HepG2 (cell line): ENCODE measurements around the gene FIGNL1. TPM values are rescaled to one million over a fixed set of nuclear protein-coding genes. Genes with fewer than 3 reads are reported as not detected.

Experiments used
- BORCS8-MEF2B ChIP-seq: sonication (generic); formaldehyde crosslinking; IDR thresholded peaks from 2 replicates; pipeline ENCODE4 v1.8.0; 2022; ENCODE audit warnings: mild to moderate bottlenecking, missing genetic modification reagents
- BRCA1 ChIP-seq: sonication (generic); formaldehyde crosslinking; IDR thresholded peaks from 2 replicates; pipeline ENCODE4 v1.4.0; 2020; ENCODE audit warnings: missing genetic modification reagents
- CENPT ChIP-seq: sonication (generic); formaldehyde crosslinking; IDR thresholded peaks from 2 replicates; pipeline ENCODE4 v1.8.0; 2022; ENCODE audit warnings: low read depth, mild to moderate bottlenecking, moderate library complexity, missing genetic modification reagents
- FOSL2 ChIP-seq: sonication (generic); formaldehyde crosslinking; IDR thresholded peaks from 2 replicates; pipeline ENCODE4 v1.4.0; 2020; ENCODE audit warnings: missing genetic modification reagents
- FOXM1 ChIP-seq: sonication (generic); formaldehyde crosslinking; IDR thresholded peaks from 2 replicates; pipeline ENCODE4 v1.5.0; 2020; ENCODE audit warnings: missing genetic modification reagents
- IRF2 ChIP-seq: IDR thresholded peaks from 2 replicates; pipeline ENCODE4 v1.6.1; 2018; ENCODE audit warnings: missing genetic modification reagents, missing compliant biosample characterization
- KAT7 ChIP-seq: IDR thresholded peaks from 2 replicates; pipeline ENCODE4 v1.6.1; 2018; ENCODE audit warnings: borderline replicate concordance, missing compliant biosample characterization
- KLF15 ChIP-seq: sonication (generic); formaldehyde crosslinking; IDR thresholded peaks from 2 replicates; pipeline ENCODE4 v1.8.1; 2023; ENCODE audit warnings: borderline replicate concordance, mild to moderate bottlenecking, inconsistent platforms, missing genetic modification reagents, mixed read lengths
- MEIS2 ChIP-seq: sonication (generic); formaldehyde crosslinking; IDR thresholded peaks from 2 replicates; pipeline ENCODE4 v1.9.0; 2021; ENCODE audit warnings: mild to moderate bottlenecking, missing genetic modification reagents
- NCOA1 ChIP-seq: sonication (generic); formaldehyde crosslinking; IDR thresholded peaks from 2 replicates; pipeline ENCODE4 v1.9.0; 2021; ENCODE audit warnings: missing genetic modification reagents
- REPIN1 ChIP-seq: sonication (generic); formaldehyde crosslinking; IDR thresholded peaks from 2 replicates; pipeline ENCODE4 v1.8.0; 2022; ENCODE audit warnings: missing genetic modification reagents, low read depth, mild to moderate bottlenecking, borderline replicate concordance
- SRY ChIP-seq: sonication (generic); formaldehyde crosslinking; IDR thresholded peaks from 2 replicates; pipeline ENCODE4 v1.8.0; 2022; ENCODE audit warnings: mild to moderate bottlenecking, missing genetic modification reagents
- STAG1 ChIP-seq: sonication (generic); formaldehyde crosslinking; IDR thresholded peaks from 2 replicates; pipeline ENCODE4 v1.4.0; 2020; ENCODE audit warnings: missing genetic modification reagents
- TAF15 ChIP-seq: fragments of 200-400 bp; formaldehyde crosslinking; IDR thresholded peaks from one replicate; pipeline ENCODE4 v1.6.1; 2018; ENCODE audit warnings: mild to moderate bottlenecking, low read depth, low read length; ENCODE audit not compliant: poor library complexity, severe bottlenecking
- THAP9 ChIP-seq: sonication (generic); formaldehyde crosslinking; IDR thresholded peaks from 2 replicates; pipeline ENCODE4; 2020; ENCODE audit warnings: missing genetic modification reagents, mild to moderate bottlenecking, borderline replicate concordance
- ZBTB7A ChIP-seq: sonication (generic); formaldehyde crosslinking; IDR thresholded peaks from 2 replicates; pipeline ENCODE4 v1.8.0; 2022; ENCODE audit warnings: mild to moderate bottlenecking, missing genetic modification reagents
- ZNF232 ChIP-seq: sonication (generic); formaldehyde crosslinking; IDR thresholded peaks from 2 replicates; pipeline ENCODE4 v1.4.0; 2020; ENCODE audit warnings: missing genetic modification reagents, borderline replicate concordance
- ZNF567 ChIP-seq: sonication (generic); formaldehyde crosslinking; IDR thresholded peaks from 2 replicates; pipeline ENCODE4 v1.8.1; 2023; ENCODE audit warnings: mild to moderate bottlenecking, missing genetic modification reagents, borderline replicate concordance
- ZNF678 ChIP-seq: sonication (generic); formaldehyde crosslinking; IDR thresholded peaks from 2 replicates; pipeline ENCODE4 v1.4.0; 2020; ENCODE audit warnings: mild to moderate bottlenecking, missing genetic modification reagents
- ZNF7 ChIP-seq: IDR thresholded peaks from 2 replicates; pipeline ENCODE4 v1.6.1; 2016; ENCODE audit warnings: missing biosample characterization, missing genetic modification reagents
- polyA plus RNA-seq, 8 experiments: library from polyadenylated mRNA; depleted of rRNA in 3 of 8; stranded (reverse) in 7 of 8; unstranded in 1 of 8; fragments of >200 nt; fragmentation: Illumina TruSeq in 4 of 8; extraction: Trizol in 4 of 8; gene quantifications; 2 replicates each; pipeline versions ENCODE4 v1.2.1 to v1.2.3, GENCODE V29; 2011 to 2016; ENCODE audit warnings: low read depth in 4 of 8, missing spikeins in 1 of 8, mixed read lengths in 1 of 8; ENCODE audit not compliant: insufficient read depth in 1 of 8
- total RNA-seq, 5 experiments: library from RNA; depleted of rRNA; stranded (reverse); fragments of >200 nt; fragmentation: Illumina TruSeq; extraction: Trizol; gene quantifications; 2 replicates each; pipeline ENCODE4 v1.2.3, GENCODE V29; 2016; ENCODE audit warnings: low read depth in 1 of 5
- TF ChIP-seq, protein P1 (sequence below): sonication (generic); formaldehyde crosslinking; IDR thresholded peaks from 2 replicates; pipeline ENCODE4 v1.4.0; 2020; ENCODE audit warnings: missing genetic modification reagents
- TF ChIP-seq, protein P2 (sequence below): fragments of 450-650 bp; IDR thresholded peaks from 2 replicates; pipeline ENCODE4 v1.6.1; 2016

FIGNL1 gene
- total and polyA plus RNA-seq, 2 of the 13 experiments (the other 11 are each of a cell fraction or from before 2014, with no cell fraction given) = 4.0 to 20.9 TPM

DNA sequence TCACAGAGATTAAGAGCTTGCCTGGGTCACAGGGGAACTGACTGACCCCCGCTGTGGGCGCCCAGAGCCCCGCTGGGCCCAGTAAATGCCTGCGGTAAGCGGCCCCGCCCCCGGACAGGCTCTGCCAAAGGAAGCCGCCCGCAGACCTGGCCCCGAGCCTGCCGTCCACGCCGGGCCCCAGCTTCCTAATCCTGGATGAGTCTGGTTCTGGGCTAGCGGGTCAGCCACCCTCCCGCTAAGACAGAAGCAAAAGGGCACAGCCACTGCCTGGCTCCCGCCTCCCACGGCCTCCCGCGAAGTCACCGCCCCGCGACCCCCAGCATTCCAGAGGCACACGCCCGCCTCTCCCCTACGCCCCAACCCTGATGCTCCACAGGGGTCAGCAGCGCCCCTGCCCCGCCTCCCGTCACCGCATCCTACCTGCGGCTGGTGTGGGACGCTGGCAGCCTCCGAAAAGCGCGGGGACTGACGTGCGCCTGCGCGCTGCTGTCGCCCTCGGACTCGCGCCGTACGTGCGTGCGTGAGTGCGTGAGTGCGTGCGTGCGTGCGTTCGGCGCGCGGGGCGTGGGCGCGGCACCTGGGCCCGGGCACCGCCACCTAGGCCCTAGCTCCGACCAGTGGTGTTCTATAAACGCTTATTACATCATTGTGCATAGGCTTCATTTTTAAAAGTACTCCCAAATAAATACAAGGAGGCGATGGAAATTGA is at the start of gene FIGNL1 (continued):
- TF ChIP-seq ZNF7 (CRISPR knock-in tag) (no peak; the same call in 1 of the 2 replicates), FOXM1 (CRISPR knock-in tag) (0 out of 2 replicates have a peak, but pooled peaks have one; percentile 14), FOSL2 (peak; percentile 32; the same call in 1 of the 2 replicates), TAF15 (peak; percentile 61), ZNF232 (peak; percentile 67; the same call in 1 of the 2 replicates), STAG1 (no peak), NCOA1 (peak; percentile 55; the same call in 1 of the 2 replicates), MEIS2 (CRISPR knock-in tag) (peak; percentile 45; the same call in 1 of the 2 replicates), KLF15 (CRISPR knock-in tag) (0 out of 2 replicates have a peak, but pooled peaks have one; percentile 50), THAP9 (CRISPR knock-in tag) (peak; percentile 72; the same call in 1 of the 2 replicates), ZNF678 (CRISPR knock-in tag) (no peak), IRF2 (CRISPR knock-in tag) (0 out of 2 replicates have a peak, but pooled peaks have one; percentile 55), REPIN1 (CRISPR knock-in tag) (peak; percentile 79; the same call in 1 of the 2 replicates), SRY (peak; percentile 82), CENPT (CRISPR knock-in tag) (peak; percentile 80), KAT7 (CRISPR knock-in tag) (peak; percentile 66; the same call in 1 of the 2 replicates), ZNF567 (CRISPR knock-in tag) (0 out of 2 replicates have a peak, but pooled peaks have one; percentile 63), BRCA1 (CRISPR knock-in tag) (peak; percentile 25; the same call in 1 of the 2 replicates), BORCS8-MEF2B (peak; percentile 97), ZBTB7A (CRISPR knock-in tag) (no peak; the same call in 1 of the 2 replicates)
- TF ChIP-seq, protein P1, sequence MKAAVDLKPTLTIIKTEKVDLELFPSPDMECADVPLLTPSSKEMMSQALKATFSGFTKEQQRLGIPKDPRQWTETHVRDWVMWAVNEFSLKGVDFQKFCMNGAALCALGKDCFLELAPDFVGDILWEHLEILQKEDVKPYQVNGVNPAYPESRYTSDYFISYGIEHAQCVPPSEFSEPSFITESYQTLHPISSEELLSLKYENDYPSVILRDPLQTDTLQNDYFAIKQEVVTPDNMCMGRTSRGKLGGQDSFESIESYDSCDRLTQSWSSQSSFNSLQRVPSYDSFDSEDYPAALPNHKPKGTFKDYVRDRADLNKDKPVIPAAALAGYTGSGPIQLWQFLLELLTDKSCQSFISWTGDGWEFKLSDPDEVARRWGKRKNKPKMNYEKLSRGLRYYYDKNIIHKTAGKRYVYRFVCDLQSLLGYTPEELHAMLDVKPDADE (CRISPR knock-in tag) = no peak
- TF ChIP-seq, protein P2, sequence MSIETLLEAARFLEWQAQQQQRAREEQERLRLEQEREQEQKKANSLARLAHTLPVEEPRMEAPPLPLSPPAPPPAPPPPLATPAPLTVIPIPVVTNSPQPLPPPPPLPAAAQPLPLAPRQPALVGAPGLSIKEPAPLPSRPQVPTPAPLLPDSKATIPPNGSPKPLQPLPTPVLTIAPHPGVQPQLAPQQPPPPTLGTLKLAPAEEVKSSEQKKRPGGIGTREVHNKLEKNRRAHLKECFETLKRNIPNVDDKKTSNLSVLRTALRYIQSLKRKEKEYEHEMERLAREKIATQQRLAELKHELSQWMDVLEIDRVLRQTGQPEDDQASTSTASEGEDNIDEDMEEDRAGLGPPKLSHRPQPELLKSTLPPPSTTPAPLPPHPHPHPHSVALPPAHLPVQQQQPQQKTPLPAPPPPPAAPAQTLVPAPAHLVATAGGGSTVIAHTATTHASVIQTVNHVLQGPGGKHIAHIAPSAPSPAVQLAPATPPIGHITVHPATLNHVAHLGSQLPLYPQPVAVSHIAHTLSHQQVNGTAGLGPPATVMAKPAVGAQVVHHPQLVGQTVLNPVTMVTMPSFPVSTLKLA = no peak
